NT2/D1 (cell line): ENCODE measurements around the gene LYRM4.

Experiments
- SUZ12 ChIP-seq: IDR thresholded peaks from 2 replicates; pipeline ENCODE4 v1.6.1; 2011; ENCODE audit not compliant: insufficient read length, insufficient read depth; ENCODE audit errors: extremely low read depth
- YY1 ChIP-seq: IDR thresholded peaks from 2 replicates; pipeline ENCODE4 v1.6.1; 2011; ENCODE audit not compliant: insufficient read length, insufficient read depth
- ZNF274 ChIP-seq: IDR thresholded peaks from 2 replicates; pipeline ENCODE4 v1.6.1; 2011; ENCODE audit warnings: mild to moderate bottlenecking, low read depth, low read length

- no peak for TF ChIP-seq YY1
- no peak for TF ChIP-seq ZNF274
- no peak for TF ChIP-seq SUZ12
These were observed 97.5 kb downstream of the LYRM4 start for GRCh38 chr6:5163247-5163646.
